ENCODE data around the gene CALY. TPM values are rescaled to one million over a fixed set of nuclear protein-coding genes. Genes with fewer than 3 reads are reported as not detected.
"Not testable (repeated sequence)": the region's sequence is repeated elsewhere in the genome, so short reads cannot be mapped to it uniquely, and the experiment has no call there.

Gene CALY
- total RNA-seq, 1 donor from 2014 or later = 3.5 TPM

DNA sequence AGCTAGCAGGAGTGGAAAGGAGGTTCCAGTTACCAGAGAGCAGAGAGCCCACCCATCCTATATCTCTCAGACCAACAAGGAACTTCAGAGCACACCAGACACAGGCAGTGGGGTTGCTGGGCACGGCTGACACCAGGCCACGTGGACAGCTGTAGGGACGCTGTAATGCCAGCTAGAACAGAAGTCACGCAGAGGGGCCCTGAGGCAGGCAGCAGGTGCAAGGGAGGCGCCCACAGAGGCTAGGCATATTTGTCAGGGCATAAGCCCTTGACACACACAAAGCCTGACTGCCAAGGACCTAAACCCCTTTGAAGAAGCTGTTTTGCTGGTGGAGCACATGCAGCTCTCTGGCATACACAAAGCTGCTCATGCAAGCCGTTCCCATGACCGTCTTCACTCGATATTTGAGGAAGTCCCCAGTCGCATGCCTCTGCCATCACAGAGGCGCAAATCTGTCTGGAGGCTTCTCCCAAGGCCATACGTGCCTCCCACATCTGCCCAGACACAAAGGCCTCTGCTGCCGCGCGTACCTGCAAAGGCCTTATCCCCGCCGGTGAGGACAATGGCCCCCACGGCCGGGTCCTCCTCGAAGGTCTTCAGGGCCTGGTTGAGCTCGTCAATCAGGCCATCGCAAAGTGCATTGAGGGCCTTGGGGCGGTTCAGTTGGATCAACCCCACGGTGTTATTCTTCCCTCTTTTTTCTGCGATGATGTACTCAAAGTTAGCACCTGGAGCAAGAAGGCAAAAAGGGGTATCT, 33.5 kb upstream of the CALY start:
- no peak for DNase-seq (ENCODE audit: extremely low spot score, unreplicated experiment)
- Mint-ChIP-seq H3K4me1 (ENCODE audit: unreplicated experiment) (peaks cover 10% of the 10 kb centered on the region), H3K27ac (ENCODE audit: unreplicated experiment) (no peak overlapping the region), H3K4me3 (ENCODE audit: unreplicated experiment) (peak overlapping the region; percentile 60), H3K36me3 (ENCODE audit: unreplicated experiment) (peaks cover 18% of the 10 kb centered on the region), H3K9me3 (ENCODE audit: unreplicated experiment) (no peaks in the 10 kb centered on the region), H3K27me3 (ENCODE audit: unreplicated experiment) (no peaks in the 10 kb centered on the region)
- TF ChIP-seq, protein P1, sequence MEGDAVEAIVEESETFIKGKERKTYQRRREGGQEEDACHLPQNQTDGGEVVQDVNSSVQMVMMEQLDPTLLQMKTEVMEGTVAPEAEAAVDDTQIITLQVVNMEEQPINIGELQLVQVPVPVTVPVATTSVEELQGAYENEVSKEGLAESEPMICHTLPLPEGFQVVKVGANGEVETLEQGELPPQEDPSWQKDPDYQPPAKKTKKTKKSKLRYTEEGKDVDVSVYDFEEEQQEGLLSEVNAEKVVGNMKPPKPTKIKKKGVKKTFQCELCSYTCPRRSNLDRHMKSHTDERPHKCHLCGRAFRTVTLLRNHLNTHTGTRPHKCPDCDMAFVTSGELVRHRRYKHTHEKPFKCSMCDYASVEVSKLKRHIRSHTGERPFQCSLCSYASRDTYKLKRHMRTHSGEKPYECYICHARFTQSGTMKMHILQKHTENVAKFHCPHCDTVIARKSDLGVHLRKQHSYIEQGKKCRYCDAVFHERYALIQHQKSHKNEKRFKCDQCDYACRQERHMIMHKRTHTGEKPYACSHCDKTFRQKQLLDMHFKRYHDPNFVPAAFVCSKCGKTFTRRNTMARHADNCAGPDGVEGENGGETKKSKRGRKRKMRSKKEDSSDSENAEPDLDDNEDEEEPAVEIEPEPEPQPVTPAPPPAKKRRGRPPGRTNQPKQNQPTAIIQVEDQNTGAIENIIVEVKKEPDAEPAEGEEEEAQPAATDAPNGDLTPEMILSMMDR (IDR thresholded peaks at IDR 0.05) = no peak

DNA sequence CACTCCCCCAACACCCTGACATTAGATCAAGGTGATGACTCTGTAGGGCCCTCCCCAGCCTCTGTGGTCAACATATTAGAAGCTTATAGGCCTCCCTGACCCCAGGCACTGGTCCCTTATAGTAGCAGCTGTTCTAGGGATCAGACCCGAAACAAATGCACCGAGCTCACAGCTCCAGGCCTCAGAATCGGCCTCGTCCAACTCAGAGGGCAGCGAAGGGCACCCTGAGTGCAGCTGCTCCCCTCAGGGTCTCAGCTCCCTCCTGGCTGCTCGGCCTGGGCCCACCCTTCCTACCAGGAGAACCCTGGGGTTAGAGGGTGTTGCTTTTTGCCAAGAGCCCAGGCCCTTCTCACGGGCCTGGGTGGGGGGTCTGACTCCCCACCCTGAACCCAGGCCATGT, 31.5 kb upstream of the CALY start:
- Mint-ChIP-seq H3K36me3 (ENCODE audit: unreplicated experiment) (peaks cover 25% of the 10 kb centered on the region), H3K4me1 (ENCODE audit: unreplicated experiment) (peaks cover 7% of the 10 kb centered on the region), H3K9me3 (ENCODE audit: unreplicated experiment) (no peaks in the 10 kb centered on the region), H3K4me3 (ENCODE audit: unreplicated experiment) (no peak overlapping the region), H3K27ac (ENCODE audit: unreplicated experiment) (no peak overlapping the region), H3K27me3 (ENCODE audit: unreplicated experiment) (no peaks in the 10 kb centered on the region)
- TF ChIP-seq, protein P1 (IDR thresholded peaks at IDR 0.05) = no peak
- no peak for DNase-seq (ENCODE audit: extremely low spot score, unreplicated experiment)

GRCh38 chr10:133367461-133367860, 30.8 kb upstream of the CALY start:
- DNase-seq (ENCODE audit: extremely low spot score, unreplicated experiment); H3K4me3 Mint-ChIP-seq (ENCODE audit: unreplicated experiment); H3K9me3 Mint-ChIP-seq (ENCODE audit: unreplicated experiment); H3K27ac Mint-ChIP-seq (ENCODE audit: unreplicated experiment); H3K4me1 Mint-ChIP-seq (ENCODE audit: unreplicated experiment); H3K27me3 Mint-ChIP-seq (ENCODE audit: unreplicated experiment): not testable (repeated sequence)
- peaks cover 25% of the 10 kb centered on the region for H3K36me3 Mint-ChIP-seq (ENCODE audit: unreplicated experiment)

- TF ChIP-seq, protein P1 (IDR thresholded peaks at IDR 0.05) = no peak
- no peak for DNase-seq (ENCODE audit: extremely low spot score, unreplicated experiment)
- no peaks in the 10 kb centered on the region for H3K9me3 Mint-ChIP-seq (ENCODE audit: unreplicated experiment)
- peaks cover 31% of the 10 kb centered on the region for H3K36me3 Mint-ChIP-seq (ENCODE audit: unreplicated experiment)
- H3K4me1 Mint-ChIP-seq (ENCODE audit: unreplicated experiment) = peaks cover 3% of the 10 kb centered on the region
- H3K4me3 Mint-ChIP-seq (ENCODE audit: unreplicated experiment) = no peak overlapping the region
- no peak overlapping the region for H3K27ac Mint-ChIP-seq (ENCODE audit: unreplicated experiment)
- H3K27me3 Mint-ChIP-seq (ENCODE audit: unreplicated experiment) = no peaks in the 10 kb centered on the region
These were observed 30.1 kb upstream of the CALY start for GRCh38 chr10:133366751-133367150.

DNA sequence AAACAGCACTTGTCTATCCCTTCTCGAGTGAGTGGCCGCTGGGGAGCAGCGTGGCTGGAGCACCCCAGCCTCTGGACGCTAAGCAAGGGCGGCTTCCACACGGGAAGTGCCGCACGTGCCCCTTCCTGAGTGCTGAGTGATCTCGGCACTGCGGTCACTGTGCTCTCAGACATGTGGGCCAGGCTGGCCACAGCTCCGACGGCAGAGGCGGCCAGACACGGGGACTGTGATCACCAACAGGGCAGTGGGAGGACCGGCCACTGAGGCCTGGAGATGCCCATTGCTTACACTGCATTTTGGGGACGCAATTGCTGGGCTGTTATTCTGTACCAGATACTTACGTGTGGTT, 29.4 kb upstream of the CALY start:
- Mint-ChIP-seq H3K9me3 (ENCODE audit: unreplicated experiment) (no peaks in the 10 kb centered on the region), H3K27ac (ENCODE audit: unreplicated experiment) (no peak overlapping the region), H3K27me3 (ENCODE audit: unreplicated experiment) (no peaks in the 10 kb centered on the region)

More for the DNA sequence above, 29.4 kb upstream of the CALY start:
- DNase-seq (ENCODE audit: extremely low spot score, unreplicated experiment) = no peak
- Mint-ChIP-seq H3K4me3 (ENCODE audit: unreplicated experiment) (no peak overlapping the region), H3K4me1 (ENCODE audit: unreplicated experiment) (no peaks in the 10 kb centered on the region), H3K36me3 (ENCODE audit: unreplicated experiment) (peaks cover 31% of the 10 kb centered on the region)
- TF ChIP-seq, protein P1 (IDR thresholded peaks at IDR 0.05) = no peak

Data from osteocyte (in vitro differentiated cells).